Aorta (tissue), 5 donors: Measurements from ENCODE around the gene LCN9. TPM values are rescaled to one million over a fixed set of nuclear protein-coding genes. Genes with fewer than 3 reads are reported as not detected.
A peak's percentile ranks its signal among the peaks of the same experiment; 100 is the strongest.

Source experiments
- ATAC-seq: fragments of 200-7000 bp; cut with Tn5 transposase; one replicate; pipeline ENCODE4 v1.9.1; 2022; ENCODE audit warnings: moderate library complexity; ENCODE audit not compliant: low FRiP score
- DNase-seq, 2 donors: peaks; one replicate each; pipeline ENCODE4 v3.0.0-alpha.2; 2020
- H3K27ac ChIP-seq, 2 donors: one replicate each; pipeline ENCODE4 v1.5.1; 2013; ENCODE audit warnings: low read length in 2 of 2, mild to moderate bottlenecking in 2 of 2, moderate library complexity in 2 of 2, control low read depth in 1 of 2, inconsistent platforms in 1 of 2, low read depth in 1 of 2
- H3K27me3 ChIP-seq, 2 donors: one replicate each; pipeline ENCODE4 v1.6.1; 2013; ENCODE audit warnings: control low read depth in 1 of 2, low read length in 1 of 2, mild to moderate bottlenecking in 1 of 2, moderate library complexity in 1 of 2; ENCODE audit not compliant: insufficient read depth in 2 of 2, control insufficient read depth in 1 of 2
- H3K36me3 ChIP-seq, 2 donors: one replicate each; pipeline ENCODE4 v1.6.1; 2013; ENCODE audit warnings: control low read depth in 1 of 2, low read length in 1 of 2, mild to moderate bottlenecking in 1 of 2; ENCODE audit not compliant: insufficient read depth in 2 of 2, control insufficient read depth in 1 of 2
- H3K4me1 ChIP-seq, 2 donors: one replicate each; pipeline ENCODE4 v1.6.1; 2013; ENCODE audit warnings: low read length in 2 of 2, control low read depth in 1 of 2, mild to moderate bottlenecking in 1 of 2, moderate library complexity in 1 of 2; ENCODE audit not compliant: insufficient read depth in 2 of 2, control insufficient read depth in 1 of 2
- H3K4me3 ChIP-seq, 2 donors: one replicate each; pipeline ENCODE4 v1.5.1; 2013; ENCODE audit warnings: low read length in 2 of 2, control low read depth in 1 of 2, mild to moderate bottlenecking in 1 of 2
- H3K9me3 ChIP-seq: one replicate; pipeline ENCODE4 v1.6.1; 2013; ENCODE audit warnings: mild to moderate bottlenecking, low read length; ENCODE audit not compliant: control insufficient read depth
- WGBS, 2 donors: extraction: QIAGEN DNeasy Blood & Tissue Kit; methylation state at CpG; one replicate each; pipeline ENCODE4 v1.1.7; 2013; 5-methylcytosine and 5-hydroxymethylcytosine counted together
- intact Hi-C, 2 donors: fragments of 100-400 bp; cut with DNase I; formaldehyde crosslinking; loops; one replicate each; pipeline versions ENCODE4 v1.14.2 to v1.15.0; 2022
- polyA plus RNA-seq, 2 donors: library from polyadenylated mRNA; stranded (reverse); fragments of 200-250 nt; gene quantifications; one replicate each; pipeline ENCODE4 v1.2.3, GENCODE V29; 2013
- total RNA-seq, 2 donors: library from RNA; stranded (reverse); fragmentation: NEBNext Ultra II Directional; extraction: Animal tissue kit (Norgen Biotek cat#: 25700); gene quantifications; one replicate each; pipeline ENCODE4 v1.2.1, GENCODE V29; 2021
- donor health status: healthy with polysubstance abuse.
- donor health status: Bipolar disorder and iron deficiency.
- donor health status: DM: no; HTN: no; CAD: no.
- donor health status: DM: no; HTN: no; CAD: no.
- donor health status: DM: yes; HTN: yes; CAD: no.

The LCN9 gene
- total and polyA plus RNA-seq, 4 donors = not detected

DNA sequence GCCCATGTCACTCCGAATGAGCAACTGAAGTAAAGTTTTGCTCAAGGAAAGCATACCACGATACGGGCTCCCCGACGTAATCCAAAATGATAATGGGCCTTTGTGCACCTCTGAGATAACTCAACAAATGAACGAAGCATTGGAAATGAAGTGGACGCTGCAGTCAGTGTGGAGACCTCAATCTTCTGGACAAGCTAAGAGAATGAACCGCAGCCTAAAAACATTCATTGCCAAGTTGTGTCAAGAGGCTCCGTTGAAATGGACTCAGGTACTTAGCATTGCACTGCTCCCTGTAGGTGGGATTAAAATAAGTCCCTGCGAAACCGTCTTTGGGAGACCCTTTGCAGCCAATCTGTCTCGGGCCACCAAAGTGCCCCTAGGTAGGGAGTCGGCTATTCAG, 3.9 kb upstream of the LCN9 start:
- DNase-seq = no peak
- no peak overlapping the region for H3K27ac ChIP-seq
- 90 to 94% methylated on average over 13 of the region's 13 CpGs for WGBS, 2 donors
- no peaks in the 10 kb centered on the region for H3K27me3 ChIP-seq
- no peaks in the 10 kb centered on the region for H3K9me3 ChIP-seq
- H3K4me1 ChIP-seq = no peaks in the 10 kb centered on the region
- H3K36me3 ChIP-seq = no peaks in the 10 kb centered on the region
- ATAC-seq = no peak
- no peak overlapping the region for H3K4me3 ChIP-seq
- intact Hi-C loops = no loop called here

DNA sequence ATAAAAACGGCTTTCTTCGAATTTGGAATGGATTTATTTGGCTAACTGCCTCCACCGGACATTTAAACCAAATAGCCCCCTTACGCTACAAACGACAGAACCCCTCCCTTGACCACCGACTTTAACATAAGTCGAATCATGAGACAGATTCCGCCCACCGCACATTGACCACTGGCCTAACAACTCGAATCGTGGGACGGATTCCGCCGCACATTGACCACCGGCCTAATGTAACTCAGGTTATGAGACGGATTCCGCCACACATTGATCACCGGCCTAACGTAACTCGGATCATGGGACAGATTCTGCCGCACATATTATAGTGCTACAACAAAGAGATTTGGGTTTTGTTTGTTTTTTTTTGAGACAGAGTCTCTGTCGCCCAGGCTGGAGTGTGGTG, 2.7 kb upstream of the LCN9 start:
- no peak overlapping the region for H3K4me3 ChIP-seq
- H3K27me3 ChIP-seq = no peaks in the 10 kb centered on the region
- ATAC-seq (no peak), DNase-seq (no peak)
- H3K9me3 ChIP-seq = no peaks in the 10 kb centered on the region
- intact Hi-C loops = no loop called here
- 94 to 95% methylated on average over 22 of the region's 22 CpGs for WGBS, 2 donors
- H3K4me1 ChIP-seq = no peaks in the 10 kb centered on the region
- H3K36me3 ChIP-seq = no peaks in the 10 kb centered on the region
- no peak overlapping the region for H3K27ac ChIP-seq

DNA sequence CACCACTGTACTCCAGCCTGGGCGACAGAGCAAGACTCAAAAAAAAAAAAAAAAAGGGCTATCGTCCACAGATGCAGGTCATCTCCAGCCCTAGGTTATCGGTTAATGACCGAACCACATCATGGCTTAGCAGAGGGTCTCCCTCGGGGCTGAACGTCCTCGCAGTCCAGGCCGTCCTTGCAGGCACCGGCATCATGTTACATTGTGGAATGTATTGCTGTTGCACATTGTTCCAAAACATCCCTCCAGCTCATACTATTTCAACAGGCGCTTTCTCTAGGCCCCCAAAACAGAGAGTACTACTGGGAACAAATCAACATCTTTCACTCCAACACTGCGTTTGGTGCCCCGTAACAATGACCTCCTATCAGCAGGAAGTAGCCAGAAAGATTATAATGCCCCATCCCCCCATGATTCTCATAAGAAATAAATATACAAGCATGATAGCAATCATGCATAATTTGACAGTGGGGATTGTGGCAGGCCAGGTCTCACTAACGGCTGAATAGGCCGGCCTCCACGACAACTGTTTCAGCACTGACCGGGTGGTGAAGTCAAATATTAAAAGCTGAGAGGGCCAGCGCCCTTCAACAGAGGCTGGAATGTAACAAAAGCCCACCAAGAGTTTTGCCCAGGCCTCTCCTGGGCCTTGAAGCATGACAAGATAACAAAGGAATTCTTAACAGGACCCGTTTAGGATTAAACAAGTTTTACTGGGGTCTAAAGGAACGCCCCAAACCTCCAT, 1.1 kb upstream of the LCN9 start:
- H3K36me3 ChIP-seq = no peaks in the 10 kb centered on the region
- H3K9me3 ChIP-seq = no peaks in the 10 kb centered on the region
- H3K4me3 ChIP-seq = no peak overlapping the region
- 74 to 75% methylated on average over 19 of the region's 19 CpGs for WGBS, 2 donors
- H3K4me1 ChIP-seq = no peaks in the 10 kb centered on the region
- H3K27ac ChIP-seq = no peak overlapping the region
- intact Hi-C loops = no loop called here
- H3K27me3 ChIP-seq = no peaks in the 10 kb centered on the region
- ATAC-seq (no peak), DNase-seq (no peak)

DNA sequence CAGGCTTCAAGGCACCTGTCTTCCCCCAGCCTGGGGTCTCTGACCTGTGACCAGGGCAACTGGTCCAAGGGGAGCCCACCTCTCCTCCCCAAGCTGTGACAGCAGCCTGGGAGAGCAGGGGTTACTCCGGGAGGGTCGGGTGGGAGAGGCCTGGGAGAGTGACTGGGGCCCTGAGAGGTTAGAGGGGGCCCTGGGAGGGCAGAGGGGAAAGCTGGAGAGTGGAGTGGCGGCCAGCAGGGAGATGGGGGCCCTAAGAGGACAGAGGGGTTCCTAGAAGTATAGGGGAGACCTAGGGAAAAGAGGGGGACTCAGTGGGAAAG, 302 bp downstream of the LCN9 start:
- 66 to 69% methylated on average over 3 of the region's 3 CpGs for WGBS, 2 donors
- no peak for DNase-seq

DNA sequence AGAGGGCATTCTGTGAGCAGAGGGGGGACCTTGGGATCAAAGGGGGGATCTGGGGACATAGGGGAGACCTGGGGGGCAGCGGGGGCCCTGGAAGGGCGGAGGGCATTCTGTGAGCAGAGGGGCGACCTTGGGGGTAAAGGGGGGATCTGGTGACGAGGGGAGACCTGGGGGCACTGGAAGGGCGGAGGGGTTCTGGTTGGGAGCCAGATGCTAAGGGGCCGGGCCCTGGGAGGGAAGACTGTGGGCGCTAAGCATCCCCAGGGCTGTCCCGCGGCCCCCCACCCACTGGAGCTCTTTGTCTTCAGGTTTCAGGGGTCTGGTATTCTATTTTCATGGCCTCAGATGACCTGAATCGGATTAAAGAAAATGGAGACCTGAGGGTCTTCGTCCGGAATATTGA, 748 bp downstream of the LCN9 start:
- H3K4me3 ChIP-seq = no peak overlapping the region
- intact Hi-C loops = no loop called here
- H3K27ac ChIP-seq = no peak overlapping the region
- no peaks in the 10 kb centered on the region for H3K36me3 ChIP-seq
- H3K9me3 ChIP-seq = no peaks in the 10 kb centered on the region
- DNase-seq (no peak), ATAC-seq (no peak)
- 84 to 93% methylated on average over 8 to 12 of the region's 12 CpGs for WGBS, 2 donors
- no peaks in the 10 kb centered on the region for H3K27me3 ChIP-seq
- H3K4me1 ChIP-seq = no peaks in the 10 kb centered on the region

More for the DNA sequence above, 302 bp downstream of the LCN9 start:
- ATAC-seq = no peak
- intact Hi-C loops = no loop called here
- Histone ChIP-seq H3K27ac (no peak overlapping the region), H3K36me3 (no peaks in the 10 kb centered on the region), H3K27me3 (no peaks in the 10 kb centered on the region), H3K4me3 (no peak overlapping the region), H3K4me1 (no peaks in the 10 kb centered on the region), H3K9me3 (no peaks in the 10 kb centered on the region)

DNA sequence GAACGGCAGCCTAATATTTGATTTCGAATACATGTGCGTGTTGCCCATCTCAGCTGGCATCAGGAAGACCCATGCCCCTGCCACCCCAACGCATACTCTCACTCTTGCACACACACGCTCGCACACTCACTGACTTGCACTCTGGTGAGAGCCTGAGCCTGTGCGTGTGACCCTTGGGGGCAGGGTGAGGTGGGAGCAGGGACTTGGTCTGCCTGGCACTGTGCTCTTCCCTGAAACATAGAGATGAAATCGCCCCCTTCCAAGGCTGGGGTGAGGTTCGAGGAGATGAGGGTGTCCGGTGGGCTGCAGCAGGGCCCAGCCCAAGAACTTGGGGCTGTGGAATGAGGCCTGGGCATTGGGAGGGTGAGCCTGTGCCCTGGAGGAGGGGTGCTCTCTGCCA, 1.2 kb downstream of the LCN9 start:
- intact Hi-C loops = no loop called here
- ATAC-seq (peak; percentile 15), DNase-seq (no peak)
- Histone ChIP-seq H3K9me3 (no peaks in the 10 kb centered on the region), H3K4me1 (no peaks in the 10 kb centered on the region), H3K36me3 (no peaks in the 10 kb centered on the region), H3K4me3 (no peak overlapping the region), H3K27ac (no peak overlapping the region), H3K27me3 (no peaks in the 10 kb centered on the region)
- 87% methylated on average over 10 of the region's 10 CpGs for WGBS, 2 donors

DNA sequence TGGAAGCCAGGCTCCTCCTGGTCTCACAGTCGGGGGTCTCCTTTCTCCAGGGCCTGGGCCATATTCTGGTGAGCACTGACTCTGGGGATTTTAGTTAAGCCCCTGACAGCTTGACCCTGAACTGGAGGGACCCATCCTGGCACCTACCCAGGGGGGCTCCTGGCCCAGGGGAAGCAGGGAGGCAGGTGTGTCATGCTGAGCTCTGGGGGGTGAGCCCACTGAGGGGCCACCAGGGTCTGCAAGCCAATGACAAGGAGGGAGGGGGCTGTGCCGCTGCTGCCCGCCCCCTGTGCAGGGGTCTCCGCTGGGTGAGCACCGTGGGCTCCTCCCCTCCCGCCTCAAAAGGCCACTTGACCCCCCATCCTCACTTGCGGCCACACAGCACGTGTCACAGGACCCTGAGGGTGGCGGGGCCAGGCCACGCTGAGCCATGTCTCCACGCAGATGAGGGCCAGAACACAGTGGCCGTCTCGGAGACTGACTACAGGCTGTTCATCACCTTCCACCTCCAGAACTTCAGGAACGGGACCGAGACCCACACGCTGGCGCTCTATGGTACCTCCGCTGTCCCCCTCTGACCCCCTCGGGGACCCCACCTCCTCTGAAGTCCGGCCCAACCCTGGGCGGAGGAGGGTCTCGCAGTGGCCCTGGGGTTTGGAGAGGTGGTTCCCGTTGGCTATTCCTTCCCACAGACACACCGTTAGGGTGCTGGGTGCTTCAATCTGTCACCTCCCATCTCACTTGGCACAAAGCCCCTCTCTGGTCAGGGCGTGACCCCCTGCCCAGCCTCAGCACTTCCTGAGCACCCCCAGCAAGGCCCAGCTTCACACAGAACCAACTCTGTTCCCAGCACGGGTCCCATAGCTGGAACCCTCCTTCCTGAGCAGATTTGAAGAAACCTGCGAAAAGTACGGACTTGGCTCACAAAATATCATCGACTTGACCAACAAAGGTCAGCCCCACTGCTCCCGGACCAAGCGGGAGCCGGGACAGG, 2.0 kb downstream of the LCN9 start:
- no peak overlapping the region for H3K4me3 ChIP-seq
- H3K36me3 ChIP-seq = no peaks in the 10 kb centered on the region
- H3K27ac ChIP-seq = no peak overlapping the region
- no peaks in the 10 kb centered on the region for H3K9me3 ChIP-seq
- WGBS, 2 donors = 83 to 84% methylated on average over 32 of the region's 32 CpGs
- H3K4me1 ChIP-seq = no peaks in the 10 kb centered on the region
- no peak for DNase-seq
- intact Hi-C loops = no loop called here
- no peaks in the 10 kb centered on the region for H3K27me3 ChIP-seq
- ATAC-seq = no peak

DNA sequence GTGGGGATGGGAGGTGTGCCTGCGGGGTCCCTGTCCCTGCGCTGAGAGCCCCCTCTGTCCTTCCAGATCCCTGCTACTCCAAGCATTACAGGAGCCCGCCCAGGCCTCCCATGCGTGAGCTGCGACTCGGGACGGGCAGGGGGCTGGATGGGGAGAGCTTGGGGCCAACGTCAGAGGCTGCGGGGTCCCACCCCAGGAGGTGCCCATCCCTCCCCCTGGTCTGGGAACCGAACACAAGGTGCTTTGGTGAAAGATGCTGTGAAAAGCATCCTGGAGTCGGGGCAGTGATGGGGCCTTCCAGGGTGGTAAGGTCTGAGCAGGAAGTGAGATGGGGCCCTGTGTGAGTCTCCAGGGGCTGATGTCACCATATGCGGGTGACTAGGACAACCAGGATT, 2.7 kb downstream of the LCN9 start:
- Histone ChIP-seq H3K27ac (no peak overlapping the region), H3K9me3 (no peaks in the 10 kb centered on the region), H3K36me3 (no peaks in the 10 kb centered on the region), H3K27me3 (no peaks in the 10 kb centered on the region), H3K4me1 (no peaks in the 10 kb centered on the region), H3K4me3 (no peak overlapping the region)
- intact Hi-C loops = no loop called here
- ATAC-seq (no peak), DNase-seq (no peak)
- 79 to 82% methylated on average over 12 of the region's 12 CpGs for WGBS, 2 donors
